Loucy (cell line): ENCODE measurements around the gene TMEM107.

Source experiments
- H2AFZ ChIP-seq: fragments of 200-600 bp; sonication (generic); 2 replicates; pipeline ENCODE4 v1.6.0; 2016; ENCODE audit warnings: antibody characterized with exemption, mild to moderate bottlenecking, low read length, moderate library complexity
- H3F3A ChIP-seq: fragments of 200-600 bp; 2 replicates; pipeline ENCODE4 v1.6.0; 2016; ENCODE audit warnings: antibody characterized with exemption, low read depth, mild to moderate bottlenecking
- H3K27me3 ChIP-seq: fragments of 200-600 bp; sonication (generic); 2 replicates; pipeline ENCODE4 v1.6.1; 2014; ENCODE audit warnings: low read length, mild to moderate bottlenecking; ENCODE audit not compliant: insufficient read depth, poor library complexity, severe bottlenecking
- H3K36me3 ChIP-seq: fragments of 200-600 bp; sonication (generic); 2 replicates; pipeline ENCODE4 v1.6.1; 2016; ENCODE audit warnings: low read length; ENCODE audit not compliant: insufficient read depth
- H3K4me1 ChIP-seq: fragments of 200-600 bp; sonication (generic); 2 replicates; pipeline ENCODE4 v1.5.1; 2014; ENCODE audit warnings: low read length, mild to moderate bottlenecking; ENCODE audit not compliant: insufficient read depth, poor library complexity, severe bottlenecking
- H3K4me2 ChIP-seq: fragments of 200-600 bp; sonication (generic); 2 replicates; pipeline ENCODE4 v1.6.0; 2014; ENCODE audit warnings: antibody characterized with exemption, low read length, low read depth, mild to moderate bottlenecking; ENCODE audit not compliant: poor library complexity, severe bottlenecking
- H3K4me3 ChIP-seq: fragments of 200-600 bp; sonication (generic); 2 replicates; pipeline ENCODE4 v1.5.1; 2014; ENCODE audit warnings: low read length, mild to moderate bottlenecking, mixed read lengths; ENCODE audit not compliant: poor library complexity, severe bottlenecking
- H3K79me2 ChIP-seq: fragments of 200-600 bp; sonication (generic); 2 replicates; pipeline ENCODE4 v1.6.1; 2014; ENCODE audit warnings: low read length; ENCODE audit not compliant: insufficient read depth
- H3K9ac ChIP-seq: fragments of 200-600 bp; sonication (generic); 2 replicates; pipeline ENCODE4 v1.6.0; 2014; ENCODE audit warnings: mild to moderate bottlenecking, low read depth, low read length, moderate library complexity; ENCODE audit not compliant: poor library complexity, severe bottlenecking
- H3K9me2 ChIP-seq: fragments of 200-600 bp; sonication (generic); replicated peaks from 2 replicates; pipeline ENCODE4 v1.6.1; 2016; ENCODE audit warnings: low read depth, low read length, mixed read lengths
- H3K9me3 ChIP-seq: fragments of 200-600 bp; sonication (generic); 2 replicates; pipeline ENCODE4 v1.6.1; 2014; ENCODE audit warnings: mild to moderate bottlenecking, antibody characterized with exemption, low read length, low read depth; ENCODE audit not compliant: insufficient read depth
- H4K20me1 ChIP-seq: fragments of 200-600 bp; sonication (generic); 2 replicates; pipeline ENCODE4 v1.6.0; 2014; ENCODE audit warnings: antibody characterized with exemption, low read length, mild to moderate bottlenecking; ENCODE audit not compliant: insufficient read depth, poor library complexity, severe bottlenecking
- CTCF ChIP-seq: fragments of 200-600 bp; sonication (generic); conservative IDR thresholded peaks from 2 replicates; pipeline ENCODE4 v1.5.1; 2014; ENCODE audit warnings: mild to moderate bottlenecking, antibody characterized with exemption, low read length
- EZH2phosphoT487 ChIP-seq: fragments of 200-600 bp; IDR thresholded peaks from 2 replicates; pipeline ENCODE4 v1.6.1; 2018; ENCODE audit warnings: antibody characterized with exemption, mild to moderate bottlenecking, moderate library complexity, borderline replicate concordance

TMEM107 gene

GRCh38 chr17:8143581-8144400, 32.4 kb downstream of the TMEM107 start:
- Histone ChIP-seq H3K4me1 (peaks cover 5% of the 10 kb centered on the region), H3K36me3 (peaks cover 34% of the 10 kb centered on the region; the same call in 1 of the 2 replicates), H3K9ac (no peak overlapping the region), H2AFZ (no peak overlapping the region), H3K79me2 (no peaks in the 10 kb centered on the region), H3K9me3 (no peaks in the 10 kb centered on the region), H3K4me2 (no peak overlapping the region), H4K20me1 (no peaks in the 10 kb centered on the region), H3K27me3 (no peaks in the 10 kb centered on the region), H3K4me3 (no peak overlapping the region), H3K9me2 (no peaks in the 10 kb centered on the region), H3F3A (peaks cover 3% of the 10 kb centered on the region; the same call in 1 of the 2 replicates)
- TF ChIP-seq EZH2phosphoT487: no peak
- no peak for TF ChIP-seq CTCF

- Histone ChIP-seq H3K9ac (no peak overlapping the region), H2AFZ (no peak overlapping the region), H4K20me1 (no peaks in the 10 kb centered on the region), H3K9me2 (no peaks in the 10 kb centered on the region), H3K36me3 (peaks cover 34% of the 10 kb centered on the region; the same call in 1 of the 2 replicates), H3F3A (peaks cover 5% of the 10 kb centered on the region; the same call in 1 of the 2 replicates), H3K4me3 (no peak overlapping the region), H3K4me2 (no peak overlapping the region), H3K79me2 (no peaks in the 10 kb centered on the region), H3K4me1 (peaks cover 9% of the 10 kb centered on the region), H3K27me3 (no peaks in the 10 kb centered on the region), H3K9me3 (no peaks in the 10 kb centered on the region)
- TF ChIP-seq EZH2phosphoT487 (no peak), CTCF (no peak)
Observed at GRCh38 chr17:8142887-8143580, 33.1 kb downstream of the TMEM107 start.

- peaks cover 27% of the 10 kb centered on the region; the same call in 1 of the 2 replicates for H3K36me3 ChIP-seq
- no peak for TF ChIP-seq EZH2phosphoT487
- TF ChIP-seq CTCF: no peak
- no peaks in the 10 kb centered on the region for H3K27me3 ChIP-seq
Observed at GRCh38 chr17:8142158-8142886, 33.9 kb downstream of the TMEM107 start.

More at GRCh38 chr17:8142158-8142886, 33.9 kb downstream of the TMEM107 start:
- H3K4me3 ChIP-seq: no peak overlapping the region
- no peaks in the 10 kb centered on the region for H3K9me2 ChIP-seq
- peaks cover 16% of the 10 kb centered on the region for H3K4me1 ChIP-seq
- H2AFZ ChIP-seq: no peak overlapping the region
- no peaks in the 10 kb centered on the region for H3K79me2 ChIP-seq
- no peaks in the 10 kb centered on the region for H4K20me1 ChIP-seq
- no peak overlapping the region for H3K9ac ChIP-seq
- no peaks in the 10 kb centered on the region for H3K9me3 ChIP-seq
- H3F3A ChIP-seq: peaks cover 5% of the 10 kb centered on the region; the same call in 1 of the 2 replicates
- no peak overlapping the region for H3K4me2 ChIP-seq
